GM12801 (cell line): ENCODE data around the gene DBR1.

Experiments
- TF ChIP-seq, protein P1 (sequence below): IDR thresholded peaks from one replicate; pipeline ENCODE4 v1.5.1; 2011; ENCODE audit warnings: control low read depth; ENCODE audit not compliant: insufficient read length; ENCODE audit errors: extremely low read depth

The DBR1 gene

DNA sequence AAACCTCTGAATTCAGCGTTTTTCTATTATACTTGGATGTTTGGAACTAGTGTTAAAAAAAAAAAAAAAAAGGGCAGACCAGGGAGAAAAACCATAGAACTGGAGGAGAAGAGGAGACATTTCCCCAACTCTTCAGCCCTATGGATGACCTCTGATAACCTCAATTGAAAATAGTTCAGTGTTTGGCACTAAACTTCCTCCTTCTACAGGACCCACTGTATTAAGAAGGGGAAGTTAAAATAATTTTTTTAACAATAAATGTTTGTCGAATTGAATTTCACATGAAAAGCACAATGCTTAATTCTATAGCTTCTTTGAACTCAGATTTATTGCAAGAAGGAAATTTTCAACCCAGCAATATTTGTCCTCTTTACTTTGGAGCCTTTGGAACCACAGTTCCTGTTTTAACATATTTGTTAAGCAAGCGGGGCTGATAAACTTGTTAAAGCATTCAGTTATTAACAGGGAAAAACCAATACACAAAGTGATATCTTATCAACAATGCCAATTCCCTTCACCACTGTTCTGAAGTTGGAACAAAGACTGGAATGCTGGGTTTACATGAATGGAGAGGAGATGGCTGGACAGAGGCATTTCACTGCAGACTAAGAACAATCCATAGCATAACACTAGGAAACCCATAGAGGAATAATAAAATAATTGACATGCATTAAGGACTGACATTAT, 39.4 kb downstream of the DBR1 start:
- TF ChIP-seq, protein P1, sequence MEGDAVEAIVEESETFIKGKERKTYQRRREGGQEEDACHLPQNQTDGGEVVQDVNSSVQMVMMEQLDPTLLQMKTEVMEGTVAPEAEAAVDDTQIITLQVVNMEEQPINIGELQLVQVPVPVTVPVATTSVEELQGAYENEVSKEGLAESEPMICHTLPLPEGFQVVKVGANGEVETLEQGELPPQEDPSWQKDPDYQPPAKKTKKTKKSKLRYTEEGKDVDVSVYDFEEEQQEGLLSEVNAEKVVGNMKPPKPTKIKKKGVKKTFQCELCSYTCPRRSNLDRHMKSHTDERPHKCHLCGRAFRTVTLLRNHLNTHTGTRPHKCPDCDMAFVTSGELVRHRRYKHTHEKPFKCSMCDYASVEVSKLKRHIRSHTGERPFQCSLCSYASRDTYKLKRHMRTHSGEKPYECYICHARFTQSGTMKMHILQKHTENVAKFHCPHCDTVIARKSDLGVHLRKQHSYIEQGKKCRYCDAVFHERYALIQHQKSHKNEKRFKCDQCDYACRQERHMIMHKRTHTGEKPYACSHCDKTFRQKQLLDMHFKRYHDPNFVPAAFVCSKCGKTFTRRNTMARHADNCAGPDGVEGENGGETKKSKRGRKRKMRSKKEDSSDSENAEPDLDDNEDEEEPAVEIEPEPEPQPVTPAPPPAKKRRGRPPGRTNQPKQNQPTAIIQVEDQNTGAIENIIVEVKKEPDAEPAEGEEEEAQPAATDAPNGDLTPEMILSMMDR = no peak

DNA sequence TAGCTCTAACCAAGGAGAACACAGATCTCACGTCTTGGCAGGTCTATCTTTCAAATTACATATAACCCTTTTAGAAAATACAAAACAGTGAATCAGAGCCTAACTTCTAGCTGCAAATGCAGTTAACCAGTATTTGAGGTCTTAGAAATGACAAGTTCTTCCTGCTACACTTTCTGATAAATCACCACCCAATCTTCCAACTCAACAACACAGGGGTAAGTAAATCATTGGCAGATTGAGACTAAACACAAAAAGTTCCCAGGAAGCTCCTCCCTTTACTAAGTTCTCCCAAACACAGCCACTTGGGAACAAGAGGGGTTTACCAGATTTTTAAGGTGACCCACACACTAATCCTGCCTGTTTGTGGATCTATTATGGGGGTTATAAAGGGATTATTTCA, 42.5 kb downstream of the DBR1 start, which contains the start of gene A4GNT:
TSS of gene A4GNT (minus strand) at position 152 of the 400 bp plus-strand sequence. CDS start 1,134 bp downstream, outside the sequence.
- TF ChIP-seq, protein P1 = no peak

DNA sequence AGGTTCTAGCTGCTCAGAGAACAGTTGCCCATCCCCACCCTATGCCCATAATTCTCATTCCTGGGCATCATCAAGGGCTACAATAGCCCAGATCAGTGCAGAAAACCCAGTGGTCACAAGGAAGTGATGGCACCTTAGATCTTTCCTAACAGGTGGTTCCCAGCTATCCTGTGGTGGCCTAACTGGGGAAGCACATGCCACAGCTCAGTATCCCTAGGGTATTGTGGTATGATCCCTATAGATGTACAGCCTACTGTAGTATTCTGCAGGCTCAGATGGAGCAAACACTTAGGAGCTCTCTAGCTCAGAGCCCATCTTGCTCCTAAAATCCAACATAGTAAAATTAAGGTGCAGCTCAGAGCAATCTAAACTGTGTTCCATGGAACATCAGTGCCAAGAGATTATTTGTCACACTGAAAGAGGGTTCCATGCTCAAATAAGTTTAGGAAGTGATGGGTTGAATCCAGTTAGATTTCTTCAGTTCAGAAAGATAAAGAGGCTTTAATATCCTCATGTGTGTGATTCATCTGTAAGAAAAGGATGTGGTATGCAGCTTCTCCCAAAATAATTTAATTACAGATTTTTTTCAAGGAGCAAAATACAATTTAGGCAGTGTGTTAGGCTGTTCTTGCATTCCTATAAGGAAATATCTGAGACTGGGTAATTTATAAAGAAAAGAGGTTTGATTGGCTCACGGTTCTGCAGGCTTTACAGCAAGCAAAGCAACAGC, 46.9 kb downstream of the DBR1 start:
- TF ChIP-seq, protein P1 = no peak

DNA sequence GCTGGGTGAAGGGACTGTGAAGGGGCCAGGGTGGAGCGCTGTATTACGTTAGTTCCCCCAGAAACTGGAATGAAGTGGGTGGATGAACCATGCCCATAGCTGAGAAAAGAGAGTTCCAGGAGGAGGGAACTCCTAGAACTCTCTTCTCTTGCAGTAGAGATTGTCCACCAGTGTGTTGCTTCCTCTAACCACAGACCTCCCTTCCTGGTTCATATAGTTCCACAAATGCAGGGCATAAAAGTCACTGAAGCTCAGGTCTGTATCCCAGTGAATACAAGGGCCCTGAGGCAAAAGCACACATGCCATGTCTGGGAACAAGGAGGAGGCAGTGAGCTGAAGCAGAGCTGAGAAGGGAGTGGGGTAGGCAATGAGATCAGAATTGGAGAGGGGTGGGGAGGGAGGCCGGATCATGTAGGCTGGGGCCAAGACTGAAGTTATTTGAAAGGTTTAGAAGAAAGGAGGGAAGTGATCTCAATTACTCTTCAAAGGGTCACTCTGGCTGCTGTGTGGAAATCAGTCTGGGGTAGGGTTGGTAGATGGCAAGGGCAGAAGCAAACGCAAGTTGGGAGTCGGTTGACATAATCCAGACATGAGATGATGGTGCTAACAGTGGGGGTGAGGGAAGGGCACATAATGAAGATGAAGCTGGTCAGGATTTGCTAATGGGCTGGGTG, 49.0 kb downstream of the DBR1 start:
- TF ChIP-seq, protein P1 = no peak

DNA sequence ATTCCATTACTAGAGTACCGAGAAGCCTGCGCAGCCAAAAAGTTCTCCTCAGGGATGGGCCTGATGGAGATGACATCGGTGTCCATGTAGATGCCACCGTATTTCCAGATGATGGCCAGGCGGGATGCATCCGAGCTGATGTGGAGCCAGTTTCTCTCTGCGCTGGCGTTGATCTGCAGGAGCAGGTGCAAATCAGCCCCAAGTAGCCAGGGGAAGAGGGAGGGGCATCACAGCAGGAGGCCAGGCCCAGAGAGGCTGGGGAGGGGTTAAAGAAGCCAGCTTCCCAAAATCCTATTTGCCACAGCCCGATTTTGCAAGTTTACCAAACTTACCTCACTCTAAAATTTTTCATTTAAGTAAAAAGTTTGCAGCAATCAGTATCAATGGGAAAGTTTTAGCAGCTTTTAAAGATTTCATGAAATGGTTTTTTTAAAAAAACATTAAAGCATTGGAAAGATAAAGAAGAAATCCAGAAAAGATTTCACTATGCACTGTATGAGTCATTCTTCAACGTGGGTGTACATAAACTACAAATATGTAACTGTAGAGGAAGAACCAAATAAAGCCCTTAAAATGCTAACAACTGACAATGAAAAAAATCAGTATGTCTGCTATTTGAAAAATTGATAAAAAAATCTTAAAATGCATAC, 49.9 kb downstream of the DBR1 start:
- TF ChIP-seq, protein P1 = no peak

DNA sequence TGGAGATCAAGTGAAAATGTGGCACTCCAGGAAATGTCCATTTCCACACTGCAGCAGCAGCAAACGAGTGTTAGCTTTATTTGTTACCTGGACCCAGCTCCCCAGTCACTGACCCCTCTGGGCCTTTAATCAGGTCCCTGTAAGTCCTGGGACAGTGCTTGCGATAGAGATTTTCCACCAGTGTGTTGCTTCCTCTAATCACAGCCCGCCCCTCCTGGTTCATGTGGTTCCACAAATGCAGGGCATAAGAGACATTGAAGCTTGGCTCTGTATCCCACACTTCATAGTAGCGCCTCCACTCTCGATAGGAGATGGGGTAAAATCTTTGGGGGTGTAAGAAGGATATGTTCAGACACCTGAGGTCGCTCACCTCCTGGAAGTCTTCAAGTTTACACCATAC, 50.5 kb downstream of the DBR1 start:
- TF ChIP-seq, protein P1 = no peak

DNA sequence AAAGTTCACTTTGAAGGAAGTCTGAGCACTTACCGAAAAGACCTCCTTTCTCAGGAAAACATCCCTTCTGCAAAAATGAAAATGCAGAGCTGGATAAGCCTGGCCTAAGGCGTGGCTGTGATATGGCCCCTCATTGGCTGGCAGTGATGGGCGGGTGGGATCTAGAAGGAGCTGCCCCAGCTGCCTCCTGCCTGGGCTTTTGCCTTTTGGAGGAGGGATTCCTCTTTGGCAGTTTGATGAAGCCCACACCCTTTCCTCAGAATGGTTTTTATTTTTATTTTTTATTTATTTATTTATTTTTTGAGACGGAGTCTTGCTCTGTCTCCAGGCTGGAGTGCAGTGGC, 55.3 kb downstream of the DBR1 start:
- TF ChIP-seq, protein P1 = no peak
